Measurements from ENCODE around the gene HAGH. TPM values are rescaled to one million over a fixed set of nuclear protein-coding genes. Genes with fewer than 3 reads are reported as not detected.

Gene HAGH
- total and polyA plus RNA-seq, 2 experiments from 2014 or later, result 169 to 219 TPM

DNA sequence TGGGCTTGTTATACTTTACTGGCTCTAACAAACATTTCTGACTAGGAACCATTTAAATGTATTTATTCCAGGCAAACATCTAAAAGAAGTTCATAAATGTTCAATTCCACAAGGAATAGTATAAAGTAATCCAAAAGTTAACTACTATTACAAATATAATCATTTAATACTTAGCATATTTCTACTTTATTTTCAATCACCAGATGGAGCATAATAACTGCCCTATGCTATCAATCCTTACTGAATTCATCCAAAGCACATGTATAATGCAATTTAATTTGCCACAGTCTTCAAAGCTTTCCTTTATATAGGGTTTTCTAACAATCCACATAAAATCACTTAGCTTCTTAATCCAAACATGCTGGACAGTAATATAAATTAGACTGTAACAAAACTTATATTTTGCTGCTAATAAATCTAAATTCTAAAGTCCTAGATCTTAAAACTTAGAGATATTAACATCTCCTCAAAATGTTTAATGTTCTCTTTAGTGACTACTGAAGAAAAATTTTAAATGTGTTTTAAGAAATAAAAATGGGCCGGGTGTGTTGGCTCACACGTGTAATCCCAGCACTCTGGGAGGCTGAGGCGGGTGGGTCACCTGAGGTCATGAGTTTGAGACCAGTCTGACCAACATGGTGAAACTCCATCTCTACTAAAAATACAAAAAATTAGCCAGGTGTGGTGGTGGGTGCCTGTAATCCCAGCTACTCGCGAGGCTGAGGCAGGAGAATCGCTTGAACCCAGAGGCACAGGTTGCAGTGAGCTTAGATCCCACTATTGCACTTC lies 39.5 kb upstream of the HAGH start:
- no peaks in the 10 kb centered on the region for H3K9me3 ChIP-seq (ENCODE audit: low read depth)
- H3K4me3 ChIP-seq, result no peak overlapping the region
- no peaks in the 10 kb centered on the region for H3K4me1 ChIP-seq (ENCODE audit: low read depth)
- H3K27ac ChIP-seq, result no peak overlapping the region
- TF ChIP-seq, protein P1, sequence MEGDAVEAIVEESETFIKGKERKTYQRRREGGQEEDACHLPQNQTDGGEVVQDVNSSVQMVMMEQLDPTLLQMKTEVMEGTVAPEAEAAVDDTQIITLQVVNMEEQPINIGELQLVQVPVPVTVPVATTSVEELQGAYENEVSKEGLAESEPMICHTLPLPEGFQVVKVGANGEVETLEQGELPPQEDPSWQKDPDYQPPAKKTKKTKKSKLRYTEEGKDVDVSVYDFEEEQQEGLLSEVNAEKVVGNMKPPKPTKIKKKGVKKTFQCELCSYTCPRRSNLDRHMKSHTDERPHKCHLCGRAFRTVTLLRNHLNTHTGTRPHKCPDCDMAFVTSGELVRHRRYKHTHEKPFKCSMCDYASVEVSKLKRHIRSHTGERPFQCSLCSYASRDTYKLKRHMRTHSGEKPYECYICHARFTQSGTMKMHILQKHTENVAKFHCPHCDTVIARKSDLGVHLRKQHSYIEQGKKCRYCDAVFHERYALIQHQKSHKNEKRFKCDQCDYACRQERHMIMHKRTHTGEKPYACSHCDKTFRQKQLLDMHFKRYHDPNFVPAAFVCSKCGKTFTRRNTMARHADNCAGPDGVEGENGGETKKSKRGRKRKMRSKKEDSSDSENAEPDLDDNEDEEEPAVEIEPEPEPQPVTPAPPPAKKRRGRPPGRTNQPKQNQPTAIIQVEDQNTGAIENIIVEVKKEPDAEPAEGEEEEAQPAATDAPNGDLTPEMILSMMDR (IDR thresholded peaks at IDR 0.05; ENCODE audit: low read depth, low read length), result no peak
- H3K27me3 ChIP-seq, result peaks cover 30% of the 10 kb centered on the region
- DNase-seq (ENCODE audit: low read depth in 1 of 2, low spot score in 1 of 2), result no peak
- H3K36me3 ChIP-seq, result no peaks in the 10 kb centered on the region

DNA sequence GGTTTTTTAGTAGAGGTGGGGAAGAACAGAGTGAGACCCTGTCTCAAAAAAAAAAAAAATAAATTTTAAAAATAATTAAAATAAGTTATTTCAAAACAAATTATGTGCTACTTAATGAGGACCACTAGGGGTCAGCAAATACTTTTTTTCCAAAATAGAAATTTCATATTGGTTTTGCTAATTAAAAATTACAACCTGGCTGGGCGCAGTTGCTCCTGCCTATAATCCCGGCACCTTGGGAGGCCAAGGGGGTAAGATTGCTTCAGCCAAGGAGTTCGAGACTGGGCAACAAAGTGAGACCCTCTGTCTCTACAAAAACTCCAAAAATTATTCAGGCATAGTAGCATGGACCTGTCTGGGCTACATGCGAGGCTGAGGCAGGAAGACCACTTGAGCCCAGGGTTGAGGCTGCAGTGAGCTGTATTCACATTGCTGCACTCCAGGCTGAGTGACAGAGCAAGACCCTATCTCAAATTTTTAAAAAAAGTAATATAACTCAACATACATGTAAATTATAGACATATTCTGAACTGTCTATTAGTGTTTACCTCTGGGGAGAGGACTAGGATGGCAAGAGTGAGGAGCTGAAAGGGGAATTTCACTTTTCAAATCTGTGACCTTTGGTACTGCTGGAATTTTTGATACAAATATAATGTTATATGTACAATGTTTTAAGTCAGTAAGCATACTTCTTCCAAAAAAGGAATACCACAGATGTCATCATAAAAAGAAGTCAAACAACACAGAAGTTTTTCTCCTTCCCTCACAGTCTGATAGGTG lies 37.2 kb upstream of the HAGH start:
- Histone ChIP-seq H3K9me3 (ENCODE audit: low read depth) (no peaks in the 10 kb centered on the region), H3K36me3 (no peaks in the 10 kb centered on the region), H3K4me3 (no peak overlapping the region), H3K27ac (no peak overlapping the region), H3K27me3 (peaks cover 49% of the 10 kb centered on the region), H3K4me1 (ENCODE audit: low read depth) (no peaks in the 10 kb centered on the region)
- TF ChIP-seq, protein P1 (IDR thresholded peaks at IDR 0.05; ENCODE audit: low read depth, low read length), result peak; percentile 50
- DNase-seq (ENCODE audit: low read depth in 1 of 2, low spot score in 1 of 2), result peak; percentile 44 to 62

DNA sequence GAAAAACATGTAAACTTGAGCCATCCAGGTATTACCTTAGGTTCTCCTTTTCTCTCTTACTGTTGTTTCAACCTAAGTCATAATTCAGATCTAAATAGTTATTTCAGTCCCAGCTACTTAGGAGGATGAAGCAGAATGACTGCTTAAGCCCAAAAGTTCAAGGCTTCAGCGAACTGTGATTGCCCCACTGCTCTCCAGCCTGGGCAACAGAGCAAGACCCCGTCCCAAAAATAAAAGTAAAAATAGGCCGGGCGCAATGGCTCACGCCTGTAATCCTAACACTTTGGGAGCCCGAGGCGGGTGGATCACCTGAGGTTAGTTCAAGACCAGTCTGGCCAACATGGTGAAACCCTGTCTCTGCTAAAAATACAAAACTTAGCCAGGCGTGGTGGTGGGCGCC lies 35.8 kb upstream of the HAGH start:
- no peaks in the 10 kb centered on the region for H3K9me3 ChIP-seq (ENCODE audit: low read depth)
- H3K4me1 ChIP-seq (ENCODE audit: low read depth), result no peaks in the 10 kb centered on the region
- no peaks in the 10 kb centered on the region for H3K36me3 ChIP-seq
- H3K27ac ChIP-seq, result no peak overlapping the region
- TF ChIP-seq, protein P1 (IDR thresholded peaks at IDR 0.05; ENCODE audit: low read depth, low read length), result no peak
- H3K27me3 ChIP-seq, result peaks cover 64% of the 10 kb centered on the region
- H3K4me3 ChIP-seq, result no peak overlapping the region
- no peak for DNase-seq (ENCODE audit: low read depth in 1 of 2, low spot score in 1 of 2)

DNA sequence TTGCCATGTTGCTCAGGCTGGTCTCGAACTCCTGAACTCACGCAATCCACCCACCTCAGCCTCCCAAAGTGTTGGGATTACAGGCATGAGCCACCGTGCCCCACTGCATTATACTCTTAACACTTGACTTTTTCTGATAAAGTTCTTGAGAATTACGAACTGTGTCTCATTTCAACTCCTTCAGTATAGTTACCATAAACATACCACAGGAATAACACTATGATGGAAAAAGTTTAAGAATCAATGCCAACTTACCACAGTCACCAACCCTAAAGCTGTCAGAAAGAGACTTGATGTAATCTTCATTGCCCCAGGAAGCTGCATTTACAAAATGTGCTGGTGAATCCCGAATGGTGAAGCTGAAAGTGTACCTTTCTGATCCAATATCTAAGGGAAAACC lies 35.1 kb upstream of the HAGH start:
- H3K36me3 ChIP-seq, result no peaks in the 10 kb centered on the region
- peaks cover 67% of the 10 kb centered on the region for H3K27me3 ChIP-seq
- TF ChIP-seq, protein P1 (IDR thresholded peaks at IDR 0.05; ENCODE audit: low read depth, low read length), result no peak
- H3K27ac ChIP-seq, result no peak overlapping the region
- H3K4me1 ChIP-seq (ENCODE audit: low read depth), result no peaks in the 10 kb centered on the region
- H3K4me3 ChIP-seq, result no peak overlapping the region
- DNase-seq (ENCODE audit: low read depth in 1 of 2, low spot score in 1 of 2), result no peak
- no peaks in the 10 kb centered on the region for H3K9me3 ChIP-seq (ENCODE audit: low read depth)

DNA sequence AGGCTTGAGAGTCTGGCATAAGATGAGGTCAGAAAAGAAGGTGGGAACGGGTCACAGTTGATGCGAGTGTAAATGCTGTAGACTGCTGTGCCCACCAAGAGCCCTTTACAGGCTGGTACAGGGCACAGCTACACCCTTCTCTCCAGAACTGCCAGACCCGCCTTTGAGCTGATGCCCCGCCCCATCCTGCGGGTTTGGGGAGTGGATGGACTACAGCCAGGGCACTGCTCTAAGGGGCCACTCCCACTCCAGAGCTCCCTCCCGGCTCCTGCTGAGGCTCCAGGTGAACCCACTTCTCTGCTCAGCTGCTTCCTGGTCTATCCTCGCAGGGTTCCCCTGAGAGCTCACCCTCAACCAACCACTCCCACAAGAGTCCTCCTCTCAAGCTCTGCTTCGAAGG lies 33.0 kb upstream of the HAGH start:
- Histone ChIP-seq H3K36me3 (no peaks in the 10 kb centered on the region), H3K27me3 (peaks cover 56% of the 10 kb centered on the region), H3K27ac (no peak overlapping the region), H3K9me3 (ENCODE audit: low read depth) (no peaks in the 10 kb centered on the region), H3K4me1 (ENCODE audit: low read depth) (peaks cover 5% of the 10 kb centered on the region), H3K4me3 (no peak overlapping the region)
- DNase-seq (ENCODE audit: low read depth in 1 of 2, low spot score in 1 of 2), result no peak
- TF ChIP-seq, protein P1 (IDR thresholded peaks at IDR 0.05; ENCODE audit: low read depth, low read length), result no peak
